Natural killer cell (primary cell): ENCODE measurements around the gene RTCA. TPM values are rescaled to one million over a fixed set of nuclear protein-coding genes. Genes with fewer than 3 reads are reported as not detected.
A peak's percentile ranks its signal among the peaks of the same experiment; 100 is the strongest.

Experiments used
- ATAC-seq, 3 donors: fragments of 150-1000 bp in 2 of 3; fragments of 200-7000 bp in 1 of 3; cut with Tn5 transposase; 1 replicate in 1 of 3; 2 replicates in 2 of 3; pipeline ENCODE4 v1.10.0; 2021; ENCODE audit warnings: mild to moderate bottlenecking in 2 of 3, moderate library complexity in 2 of 3
- DNase-seq, 2 donors: peaks; one replicate each; pipeline versions ENCODE4 v3.0.0 to v3.0.0-alpha.2; 2013 to 2021; ENCODE audit warnings: mixed read lengths in 1 of 2
- H3K27ac ChIP-seq: one replicate; pipeline ENCODE4 v1.5.1; 2013; ENCODE audit warnings: mild to moderate bottlenecking, low read length
- H3K27me3 ChIP-seq: one replicate; pipeline ENCODE4 v1.6.1; 2013; ENCODE audit warnings: low read length; ENCODE audit not compliant: control insufficient read depth, insufficient read depth
- H3K36me3 ChIP-seq: one replicate; pipeline ENCODE4 v1.6.1; 2013; ENCODE audit warnings: low read length; ENCODE audit not compliant: control insufficient read depth, insufficient read depth
- H3K4me1 ChIP-seq: one replicate; pipeline ENCODE4 v1.6.1; 2013; ENCODE audit warnings: low read length; ENCODE audit not compliant: control insufficient read depth, insufficient read depth
- H3K4me3 ChIP-seq: one replicate; pipeline ENCODE4 v1.5.1; 2013; ENCODE audit warnings: low read length
- H3K9me3 ChIP-seq: one replicate; pipeline ENCODE4 v1.6.1; 2013; ENCODE audit warnings: low read length; ENCODE audit not compliant: control insufficient read depth, insufficient read depth
- H3K27ac Mint-ChIP-seq, 2 donors: one replicate each; pipeline ENCODE4 v1.8.0; 2022; ENCODE audit warnings: mild to moderate bottlenecking in 2 of 2, mixed read lengths in 2 of 2, moderate library complexity in 1 of 2
- H3K27me3 Mint-ChIP-seq, 2 donors: one replicate each; pipeline ENCODE4 v1.8.0; 2022; ENCODE audit warnings: low read depth in 2 of 2, mixed read lengths in 2 of 2
- H3K36me3 Mint-ChIP-seq: one replicate; pipeline ENCODE4 v1.8.0; 2022; ENCODE audit warnings: mixed read lengths
- H3K4me1 Mint-ChIP-seq, 2 donors: one replicate each; pipeline ENCODE4 v1.8.0; 2022; ENCODE audit warnings: mixed read lengths in 2 of 2
- H3K4me3 Mint-ChIP-seq: one replicate; pipeline ENCODE4 v1.8.0; 2022; ENCODE audit warnings: mild to moderate bottlenecking, moderate library complexity, mixed read lengths
- H3K9me3 Mint-ChIP-seq, 2 donors: one replicate each; pipeline ENCODE4 v1.8.0; 2022; ENCODE audit warnings: mixed read lengths in 2 of 2
- WGBS: methylation state at CpG from one replicate; pipeline ENCODE4 v1.1.7; 2013; ENCODE audit warnings: missing lambda C conversion rate; ENCODE audit not compliant: insufficient coverage; 5-methylcytosine and 5-hydroxymethylcytosine counted together
- intact Hi-C: fragments of 100-400 bp; cut with micrococcal nuclease; formaldehyde crosslinking; loops from one replicate; pipeline ENCODE4 v1.14.2; 2022
- total RNA-seq, 4 donors: library from RNA; stranded (reverse); fragments of 120-200 nt in 1 of 4; gene quantifications; one replicate each; pipeline versions ENCODE4 v1.2.3 to v1.2.4, GENCODE V29; 2013 to 2022
- TF ChIP-seq, protein P1 (sequence below): fragments of 200-600 bp; IDR thresholded peaks from one replicate; pipeline ENCODE4 v1.8.0; 2022; ENCODE audit warnings: antibody characterized with exemption

Gene RTCA
- total RNA-seq, 3 donors from 2014 or later (not counting 1 experiment from before 2014, with no cell fraction given): 49.3 to 60.8 (median 52.3) TPM

GRCh38 chr1:100249155-100249536 is 16.9 kb upstream of the RTCA start:
- Mint-ChIP-seq H3K27me3 (peaks cover 3 to 9% of the 10 kb centered on the region in 2 donors), H3K36me3 (no peaks in the 10 kb centered on the region), H3K9me3 (no peaks in the 10 kb centered on the region), H3K4me1 (peaks cover 1 to 12% of the 10 kb centered on the region in 2 donors), H3K4me3 (no peak overlapping the region), H3K27ac (no peak overlapping the region)
- intact Hi-C loops: loop anchor here (1.0 to 5.0 kb wide), 4 partner anchors 17 to 212 kb away; partner anchors contain the start of genes CDC14A, RTCA, SASS6 and TRMT13
- no peaks in the 10 kb centered on the region for H3K27me3 ChIP-seq
- TF ChIP-seq, protein P1, sequence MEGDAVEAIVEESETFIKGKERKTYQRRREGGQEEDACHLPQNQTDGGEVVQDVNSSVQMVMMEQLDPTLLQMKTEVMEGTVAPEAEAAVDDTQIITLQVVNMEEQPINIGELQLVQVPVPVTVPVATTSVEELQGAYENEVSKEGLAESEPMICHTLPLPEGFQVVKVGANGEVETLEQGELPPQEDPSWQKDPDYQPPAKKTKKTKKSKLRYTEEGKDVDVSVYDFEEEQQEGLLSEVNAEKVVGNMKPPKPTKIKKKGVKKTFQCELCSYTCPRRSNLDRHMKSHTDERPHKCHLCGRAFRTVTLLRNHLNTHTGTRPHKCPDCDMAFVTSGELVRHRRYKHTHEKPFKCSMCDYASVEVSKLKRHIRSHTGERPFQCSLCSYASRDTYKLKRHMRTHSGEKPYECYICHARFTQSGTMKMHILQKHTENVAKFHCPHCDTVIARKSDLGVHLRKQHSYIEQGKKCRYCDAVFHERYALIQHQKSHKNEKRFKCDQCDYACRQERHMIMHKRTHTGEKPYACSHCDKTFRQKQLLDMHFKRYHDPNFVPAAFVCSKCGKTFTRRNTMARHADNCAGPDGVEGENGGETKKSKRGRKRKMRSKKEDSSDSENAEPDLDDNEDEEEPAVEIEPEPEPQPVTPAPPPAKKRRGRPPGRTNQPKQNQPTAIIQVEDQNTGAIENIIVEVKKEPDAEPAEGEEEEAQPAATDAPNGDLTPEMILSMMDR: no peak
- H3K4me3 ChIP-seq: peak overlapping the region; percentile 84
- H3K27ac ChIP-seq: peak overlapping the region; percentile 74
- WGBS: 7% methylated on average over 12 of the region's 12 CpGs
- H3K36me3 ChIP-seq: no peaks in the 10 kb centered on the region
- ATAC-seq: no peak
- DNase-seq: peak in 1 of 2 donors; percentile 31
- H3K4me1 ChIP-seq: peaks cover 7% of the 10 kb centered on the region
- no peaks in the 10 kb centered on the region for H3K9me3 ChIP-seq

GRCh38 chr1:100249537-100250257 is 16.3 kb upstream of the RTCA start, which contains the start of gene DBT:
DBT (minus strand) TSS chr1:100249834; CDS start chr1:100249820, 14 bp downstream.
- H3K36me3 ChIP-seq: no peaks in the 10 kb centered on the region
- H3K9me3 Mint-ChIP-seq: no peaks in the 10 kb centered on the region
- peak within 1 kb of the TSS; percentile 74 for H3K27ac ChIP-seq
- TF ChIP-seq, protein P1: no peak
- peaks cover 0 to 10% of the 10 kb centered on the region in 2 donors for H3K4me1 Mint-ChIP-seq
- peak; percentile 99 to 100 (median 100) for ATAC-seq
- H3K27me3 Mint-ChIP-seq: peaks cover 3 to 10% of the 10 kb centered on the region in 2 donors
- H3K27ac Mint-ChIP-seq: no peak within 1 kb of the TSS
- H3K36me3 Mint-ChIP-seq: no peaks in the 10 kb centered on the region
- no peaks in the 10 kb centered on the region for H3K27me3 ChIP-seq
- peak within 1 kb of the TSS; percentile 84 for H3K4me3 ChIP-seq
- WGBS: under 1% methylated on average over 30 of the region's 31 CpGs
- DNase-seq: peak; percentile 80 to 95
- H3K9me3 ChIP-seq: no peaks in the 10 kb centered on the region
- H3K4me3 Mint-ChIP-seq: no peak within 1 kb of the TSS
- H3K4me1 ChIP-seq: peaks cover 7% of the 10 kb centered on the region
- intact Hi-C loops: loop anchor here (1.0 to 5.0 kb wide), 4 partner anchors 17 to 212 kb away; partner anchors contain the start of genes CDC14A, RTCA, SASS6 and TRMT13

- Histone ChIP-seq H3K27ac (peak overlapping the region; percentile 74), H3K4me1 (peaks cover 7% of the 10 kb centered on the region), H3K4me3 (peak overlapping the region; percentile 84), H3K27me3 (no peaks in the 10 kb centered on the region), H3K36me3 (no peaks in the 10 kb centered on the region), H3K9me3 (no peaks in the 10 kb centered on the region)
- Mint-ChIP-seq H3K27ac (no peak overlapping the region), H3K4me1 (peaks cover 0 to 10% of the 10 kb centered on the region in 2 donors), H3K4me3 (no peak overlapping the region), H3K36me3 (no peaks in the 10 kb centered on the region), H3K9me3 (no peaks in the 10 kb centered on the region), H3K27me3 (peaks cover 5 to 15% of the 10 kb centered on the region in 2 donors)
- ATAC-seq (no peak), DNase-seq (peak in 1 of 2 donors; percentile 15)
- TF ChIP-seq, protein P1: no peak
- intact Hi-C loops: no loop called here
- 0% methylated on average over 1 of the region's 1 CpG for WGBS
These were observed 15.8 kb upstream of the RTCA start for GRCh38 chr1:100250264-100250663.
